ENCODE results near the gene NUDT15. TPM values are rescaled to one million over a fixed set of nuclear protein-coding genes. Genes with fewer than 3 reads are reported as not detected.

NUDT15 gene
- polyA plus RNA-seq, 3 donors, result 5.1 to 13.3 (median 12.6) TPM

DNA sequence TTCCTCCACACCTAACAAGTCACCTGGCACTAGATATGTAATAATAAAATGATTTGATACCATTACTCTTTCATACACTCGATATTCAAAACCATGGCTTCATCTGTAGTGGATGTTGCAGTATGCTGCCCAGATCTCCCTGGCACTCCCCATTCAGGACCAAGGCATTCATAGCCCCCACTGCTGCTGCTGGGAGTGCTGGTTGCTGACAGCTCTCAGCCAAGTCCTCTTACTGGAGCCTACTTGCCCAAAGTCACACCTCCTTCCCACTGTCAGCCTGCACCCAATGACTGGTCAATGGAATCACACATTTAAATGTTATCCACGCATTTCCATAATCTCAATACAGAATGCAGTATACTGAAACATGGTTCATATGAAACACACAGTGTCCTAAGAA lies 40.1 kb upstream of the NUDT15 start:
- Histone ChIP-seq H3K79me2 (ENCODE audit: insufficient read depth, low read length) (peaks cover 55% of the 10 kb centered on the region), H3K27me3 (ENCODE audit: control insufficient read depth in 2 of 2, insufficient read depth in 2 of 2, low read length in 2 of 2) (no peaks in the 10 kb centered on the region), H3K9me3 (replicated peaks in 1 of 2; ENCODE audit: control insufficient read depth in 1 of 2, insufficient read depth in 1 of 2, low read length in 2 of 2) (no peaks in the 10 kb centered on the region), H2AFZ (ENCODE audit: insufficient read depth, low read depth, low read length, poor library complexity, severe bottlenecking) (no peak overlapping the region), H3K36me3 (replicated peaks in 1 of 2; ENCODE audit: control insufficient read depth in 1 of 2, insufficient read depth in 2 of 2, low read length in 2 of 2) (peaks cover 18 to 51% of the 10 kb centered on the region in 2 donors), H3K27ac (ENCODE audit: low read depth in 1 of 2, low read length in 2 of 2) (no peak overlapping the region), H3K4me1 (ENCODE audit: control insufficient read depth in 1 of 2, insufficient read depth in 2 of 2, low read length in 2 of 2) (peaks cover 18 to 21% of the 10 kb centered on the region in 2 donors), H3K9ac (ENCODE audit: insufficient read depth, low read length, poor library complexity, severe bottlenecking) (no peak overlapping the region), H4K20me1 (ENCODE audit: insufficient read depth, low read length) (peaks cover 10% of the 10 kb centered on the region), H3K4me3 (replicated peaks in 1 of 3; ENCODE audit: low read depth in 2 of 3, low read length in 3 of 3) (no peak overlapping the region), H3K4me2 (replicated peaks; ENCODE audit: extremely low read depth, low read length, poor library complexity, severe bottlenecking) (no peak overlapping the region)
- TF ChIP-seq, protein P1, sequence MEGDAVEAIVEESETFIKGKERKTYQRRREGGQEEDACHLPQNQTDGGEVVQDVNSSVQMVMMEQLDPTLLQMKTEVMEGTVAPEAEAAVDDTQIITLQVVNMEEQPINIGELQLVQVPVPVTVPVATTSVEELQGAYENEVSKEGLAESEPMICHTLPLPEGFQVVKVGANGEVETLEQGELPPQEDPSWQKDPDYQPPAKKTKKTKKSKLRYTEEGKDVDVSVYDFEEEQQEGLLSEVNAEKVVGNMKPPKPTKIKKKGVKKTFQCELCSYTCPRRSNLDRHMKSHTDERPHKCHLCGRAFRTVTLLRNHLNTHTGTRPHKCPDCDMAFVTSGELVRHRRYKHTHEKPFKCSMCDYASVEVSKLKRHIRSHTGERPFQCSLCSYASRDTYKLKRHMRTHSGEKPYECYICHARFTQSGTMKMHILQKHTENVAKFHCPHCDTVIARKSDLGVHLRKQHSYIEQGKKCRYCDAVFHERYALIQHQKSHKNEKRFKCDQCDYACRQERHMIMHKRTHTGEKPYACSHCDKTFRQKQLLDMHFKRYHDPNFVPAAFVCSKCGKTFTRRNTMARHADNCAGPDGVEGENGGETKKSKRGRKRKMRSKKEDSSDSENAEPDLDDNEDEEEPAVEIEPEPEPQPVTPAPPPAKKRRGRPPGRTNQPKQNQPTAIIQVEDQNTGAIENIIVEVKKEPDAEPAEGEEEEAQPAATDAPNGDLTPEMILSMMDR (IDR thresholded peaks at IDR 0.05), result no peak
- H3K4me1 Mint-ChIP-seq, result peaks cover 25% of the 10 kb centered on the region
- no peak overlapping the region for H3K4me3 Mint-ChIP-seq
- peaks cover 29 to 30% of the 10 kb centered on the region in 2 donors for H3K36me3 Mint-ChIP-seq
- no peak for DNase-seq
- WGBS (ENCODE audit: insufficient coverage), result no CpG with 5 or more reads among the region's 2 CpGs
- H3K27me3 Mint-ChIP-seq (ENCODE audit: low read depth in 3 of 3), result no peaks in the 10 kb centered on the region
- no peaks in the 10 kb centered on the region for H3K9me3 Mint-ChIP-seq
- no peak overlapping the region for H3K27ac Mint-ChIP-seq
- intact Hi-C loops (cut with micrococcal nuclease), result no loop called here

- Mint-ChIP-seq H3K27ac (peak overlapping the region in 2 of 7 donors; percentile 53 to 78), H3K27me3 (ENCODE audit: low read depth in 3 of 3) (no peaks in the 10 kb centered on the region), H3K9me3 (peaks cover 0 to under 1% (median 0%) of the 10 kb centered on the region in 7 donors), H3K4me1 (peaks cover 40% of the 10 kb centered on the region), H3K4me3 (peak overlapping the region; percentile 95 to 98), H3K36me3 (peaks cover 7 to 11% of the 10 kb centered on the region in 2 donors)
- TF ChIP-seq, protein P1 (IDR thresholded peaks at IDR 0.05), result no peak
- H3K4me3 ChIP-seq (replicated peaks in 1 of 3; ENCODE audit: low read depth in 2 of 3, low read length in 3 of 3), result peak overlapping the region in 2 of 3 experiments; percentile 93 to 95
- H3K27ac ChIP-seq (ENCODE audit: low read depth in 1 of 2, low read length in 2 of 2), result peak overlapping the region in 1 of 2 donors; percentile 92
- H3K4me1 ChIP-seq (ENCODE audit: control insufficient read depth in 1 of 2, insufficient read depth in 2 of 2, low read length in 2 of 2), result peaks cover 25 to 26% of the 10 kb centered on the region in 2 donors
- no peak overlapping the region for H3K9ac ChIP-seq (ENCODE audit: insufficient read depth, low read length, poor library complexity, severe bottlenecking)
- H2AFZ ChIP-seq (ENCODE audit: insufficient read depth, low read depth, low read length, poor library complexity, severe bottlenecking), result peak overlapping the region; percentile 97
- DNase-seq, result no peak
- peaks cover 50% of the 10 kb centered on the region for H3K79me2 ChIP-seq (ENCODE audit: insufficient read depth, low read length)
- H4K20me1 ChIP-seq (ENCODE audit: insufficient read depth, low read length), result peaks cover 10% of the 10 kb centered on the region
- no peaks in the 10 kb centered on the region for H3K27me3 ChIP-seq (ENCODE audit: control insufficient read depth in 2 of 2, insufficient read depth in 2 of 2, low read length in 2 of 2)
- WGBS (ENCODE audit: insufficient coverage), result no CpG with 5 or more reads among the region's 5 CpGs
- H3K9me3 ChIP-seq (replicated peaks in 1 of 2; ENCODE audit: control insufficient read depth in 1 of 2, insufficient read depth in 1 of 2, low read length in 2 of 2), result no peaks in the 10 kb centered on the region
- H3K4me2 ChIP-seq (replicated peaks; ENCODE audit: extremely low read depth, low read length, poor library complexity, severe bottlenecking), result peak overlapping the region; percentile 92
- H3K36me3 ChIP-seq (replicated peaks in 1 of 2; ENCODE audit: control insufficient read depth in 1 of 2, insufficient read depth in 2 of 2, low read length in 2 of 2), result peaks cover 6 to 25% of the 10 kb centered on the region in 2 donors
- intact Hi-C loops (cut with micrococcal nuclease), result loop anchor here in 1 of 2 donors (10.0 kb wide), 1 partner anchor 1445 kb away; the partner anchor contains the start of genes CAB39L and SETDB2
Observed at GRCh38 chr13:47999973-48000372, 37.6 kb upstream of the NUDT15 start.
